A549 (cell line): ENCODE measurements around the gene ENHO.

Experiments
- BCL3 ChIP-seq: fragments of >200 bp; sonication (Bioruptor Twin); formaldehyde crosslinking; IDR thresholded peaks from 3 replicates; pipeline ENCODE4 v1.6.1; 2016
- CBX8 ChIP-seq: fragments of 200-600 bp; sonication (generic); IDR thresholded peaks from 2 replicates; pipeline ENCODE4 v1.6.1; 2016
- EP300 ChIP-seq, 2 experiments: fragments of >200 bp; sonication (Bioruptor Twin); formaldehyde crosslinking; IDR thresholded peaks; 2 replicates in 1 of 2; 3 replicates in 1 of 2; pipeline ENCODE4 v1.6.1; 2016 to 2017
- JUN ChIP-seq, 2 experiments: fragments of >200 bp; sonication (Bioruptor Twin); formaldehyde crosslinking; IDR thresholded peaks; 2 replicates in 1 of 2; 3 replicates in 1 of 2; pipeline ENCODE4 v1.6.1; 2016 to 2017
- MAZ ChIP-seq: fragments of 150-350 bp; IDR thresholded peaks from 2 replicates; pipeline ENCODE4 v1.6.1; 2014; ENCODE audit warnings: antibody characterized with exemption, low read depth, low read length, borderline replicate concordance
- PBX3 ChIP-seq: IDR thresholded peaks from 2 replicates; pipeline ENCODE4 v1.6.1; 2012
- POLR2A ChIP-seq: IDR thresholded peaks from 2 replicates; pipeline ENCODE4 v1.6.1; 2012; ENCODE audit warnings: mild to moderate bottlenecking, low read length
- POLR2AphosphoS2 ChIP-seq: conservative IDR thresholded peaks from 2 replicates; pipeline ENCODE4 v1.6.1; 2012; ENCODE audit warnings: low read length, improper control_type of control experiment, inconsistent platforms
- ZNF302 ChIP-seq: fragments of 250-450 bp; sonication (Bioruptor Pico); IDR thresholded peaks from 2 replicates; pipeline ENCODE4 v1.9.0; 2021; ENCODE audit warnings: inconsistent platforms, mild to moderate bottlenecking, moderate library complexity
- TF ChIP-seq, protein P1 (sequence below): fragments of >200 bp; sonication (Bioruptor Twin); formaldehyde crosslinking; IDR thresholded peaks from 3 replicates; pipeline ENCODE4 v1.5.1; 2016

GRCh38 chr9:34552986-34553385 is 30.2 kb upstream of the ENHO start:
- TF ChIP-seq, protein P1, sequence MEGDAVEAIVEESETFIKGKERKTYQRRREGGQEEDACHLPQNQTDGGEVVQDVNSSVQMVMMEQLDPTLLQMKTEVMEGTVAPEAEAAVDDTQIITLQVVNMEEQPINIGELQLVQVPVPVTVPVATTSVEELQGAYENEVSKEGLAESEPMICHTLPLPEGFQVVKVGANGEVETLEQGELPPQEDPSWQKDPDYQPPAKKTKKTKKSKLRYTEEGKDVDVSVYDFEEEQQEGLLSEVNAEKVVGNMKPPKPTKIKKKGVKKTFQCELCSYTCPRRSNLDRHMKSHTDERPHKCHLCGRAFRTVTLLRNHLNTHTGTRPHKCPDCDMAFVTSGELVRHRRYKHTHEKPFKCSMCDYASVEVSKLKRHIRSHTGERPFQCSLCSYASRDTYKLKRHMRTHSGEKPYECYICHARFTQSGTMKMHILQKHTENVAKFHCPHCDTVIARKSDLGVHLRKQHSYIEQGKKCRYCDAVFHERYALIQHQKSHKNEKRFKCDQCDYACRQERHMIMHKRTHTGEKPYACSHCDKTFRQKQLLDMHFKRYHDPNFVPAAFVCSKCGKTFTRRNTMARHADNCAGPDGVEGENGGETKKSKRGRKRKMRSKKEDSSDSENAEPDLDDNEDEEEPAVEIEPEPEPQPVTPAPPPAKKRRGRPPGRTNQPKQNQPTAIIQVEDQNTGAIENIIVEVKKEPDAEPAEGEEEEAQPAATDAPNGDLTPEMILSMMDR: no peak
- TF ChIP-seq EP300 (IDR thresholded peaks at IDR 0.05): no peak
- no peak for TF ChIP-seq PBX3
- TF ChIP-seq POLR2A: no peak
- TF ChIP-seq JUN (IDR thresholded peaks at IDR 0.05): no peak
- TF ChIP-seq MAZ: no peak
- no peak for TF ChIP-seq CBX8
- no peak for TF ChIP-seq BCL3
- TF ChIP-seq ZNF302: no peak
- TF ChIP-seq POLR2AphosphoS2: no peak
